Stimulated activated naive CD8-positive, alpha-beta T cell treated with anti-CD3 and anti-CD28 coated beads, Interleukin-15, Interleukin-2, amounts not matched to agents 100 U/mL and 50 U/mL, for 24 hours (primary cell): ENCODE measurements around the gene ZNF808.
"Not testable (repeated sequence)": the region's sequence is repeated elsewhere in the genome, so short reads cannot be mapped to it uniquely, and the experiment has no call there.

Experiments used
- ATAC-seq: fragments of 150-1000 bp; cut with Tn5 transposase; one replicate; pipeline ENCODE4 v1.10.0; 2021
- DNase-seq: peaks from one replicate; pipeline ENCODE4 v3.0.0; 2021

ZNF808 gene

DNA sequence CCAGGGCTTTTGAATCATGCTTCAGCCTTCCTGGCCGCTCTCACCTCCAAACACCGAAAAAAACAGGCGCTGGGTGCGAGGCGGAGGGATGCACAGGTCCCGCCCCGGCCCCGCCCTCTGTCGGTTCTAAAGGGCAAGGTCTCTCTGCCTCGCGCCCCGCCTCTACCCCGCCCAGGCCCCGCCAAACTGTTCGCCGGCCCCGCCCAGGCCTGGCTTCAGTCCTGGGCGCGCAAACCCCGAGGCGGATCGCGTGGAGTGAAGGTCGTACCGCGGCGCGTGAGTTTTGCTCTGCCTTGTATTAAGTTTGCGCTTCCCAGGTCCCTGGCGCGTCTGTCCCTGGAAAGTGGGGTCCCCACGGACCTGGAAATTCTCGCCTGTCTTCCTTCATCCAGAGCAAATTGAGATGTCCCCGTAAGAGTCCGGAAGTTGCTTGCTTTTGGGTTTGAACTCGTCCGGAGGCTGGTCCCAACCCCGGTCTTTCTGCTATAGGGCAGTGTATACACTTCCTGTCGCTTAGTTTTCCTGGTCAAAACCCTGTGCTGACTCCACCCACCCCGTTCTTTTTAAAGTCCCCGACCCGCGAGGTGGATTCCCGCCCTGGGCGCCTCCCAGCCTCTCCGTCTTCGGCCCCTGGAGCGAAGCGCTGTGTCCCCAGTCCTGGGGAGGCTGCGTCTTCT lies 8.4 kb downstream of the ZNF808 start:
- DNase-seq (peak; percentile 93), ATAC-seq (peak; percentile 98)

DNA sequence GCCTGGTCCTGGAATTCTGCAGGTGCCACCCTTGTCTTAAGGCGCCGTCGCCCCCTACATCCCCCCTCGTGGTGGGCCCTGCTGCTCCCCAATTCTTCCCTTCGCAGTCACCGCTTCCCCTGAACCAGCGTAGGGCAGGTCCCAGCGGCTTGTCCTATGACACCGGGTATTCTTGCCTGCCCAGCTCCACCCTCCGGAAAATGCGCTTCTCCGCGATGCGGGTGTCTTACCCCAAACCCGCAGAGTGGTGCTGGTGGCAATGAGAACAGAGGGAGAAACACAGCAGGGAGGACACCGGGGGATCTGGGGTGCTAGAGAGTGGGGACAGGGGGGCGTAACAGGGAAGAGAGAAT lies 9.0 kb downstream of the ZNF808 start:
- DNase-seq (peak; percentile 61), ATAC-seq (peak; percentile 26)

DNA sequence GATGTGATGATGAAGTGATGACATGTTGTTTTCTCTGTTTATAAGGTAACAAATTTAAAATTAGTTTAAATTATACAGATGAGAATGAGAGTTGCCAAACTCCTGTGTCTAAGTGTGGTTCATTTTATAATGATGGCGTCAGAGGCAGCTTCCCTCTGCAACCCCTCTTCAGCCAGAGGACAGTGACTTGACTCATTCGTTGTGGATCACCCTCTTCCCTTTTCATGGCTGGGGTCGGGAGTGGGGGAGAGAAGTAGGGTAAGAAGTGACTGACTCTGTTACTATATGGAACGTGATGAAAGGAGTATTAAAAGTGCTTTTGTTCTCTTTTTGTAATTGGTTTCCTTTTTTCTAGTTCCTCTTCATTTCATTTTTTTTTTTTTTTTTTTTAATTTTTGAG lies 11.3 kb downstream of the ZNF808 start:
- ATAC-seq, DNase-seq: not testable (repeated sequence)

DNA sequence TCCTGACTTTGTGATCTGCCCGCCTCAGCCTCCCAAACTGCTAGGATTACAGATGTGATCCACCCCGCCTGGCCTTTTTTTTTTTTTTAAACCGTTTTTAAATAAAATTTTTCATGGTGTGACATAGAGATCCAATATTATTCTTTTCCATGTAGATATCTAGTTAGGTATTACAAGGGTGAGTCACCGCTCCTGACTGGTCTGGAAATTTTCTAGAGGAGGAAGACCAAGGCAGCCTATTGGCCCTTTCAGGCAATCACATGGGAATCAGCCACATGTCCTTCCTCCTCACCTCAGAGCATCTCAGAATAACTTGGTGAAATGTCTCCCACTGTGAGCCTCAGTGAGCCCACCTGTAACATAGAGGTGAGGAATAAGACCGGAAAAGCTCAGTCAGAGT lies 13.7 kb downstream of the ZNF808 start:
- not testable (repeated sequence) for ATAC-seq, DNase-seq

DNA sequence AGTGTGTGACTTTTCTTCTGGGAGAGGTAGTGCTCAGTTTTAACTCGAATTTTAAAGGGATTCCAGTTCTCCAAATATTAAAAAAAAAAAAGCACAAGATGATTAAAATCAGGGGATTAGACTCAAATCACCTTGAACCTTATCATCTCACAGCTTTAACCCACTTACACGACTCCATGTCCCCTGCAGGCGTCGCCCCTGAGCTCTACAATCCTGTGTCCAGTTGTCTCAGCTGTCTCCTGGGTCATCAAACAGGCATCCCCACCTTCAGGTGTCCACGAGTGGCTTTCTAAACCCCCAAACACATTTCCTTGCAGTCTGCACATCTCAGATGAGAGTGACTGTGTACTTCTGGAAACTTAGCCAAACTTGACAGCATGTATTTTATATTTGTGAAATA lies 14.1 kb downstream of the ZNF808 start:
- DNase-seq (no peak), ATAC-seq (no peak)

DNA sequence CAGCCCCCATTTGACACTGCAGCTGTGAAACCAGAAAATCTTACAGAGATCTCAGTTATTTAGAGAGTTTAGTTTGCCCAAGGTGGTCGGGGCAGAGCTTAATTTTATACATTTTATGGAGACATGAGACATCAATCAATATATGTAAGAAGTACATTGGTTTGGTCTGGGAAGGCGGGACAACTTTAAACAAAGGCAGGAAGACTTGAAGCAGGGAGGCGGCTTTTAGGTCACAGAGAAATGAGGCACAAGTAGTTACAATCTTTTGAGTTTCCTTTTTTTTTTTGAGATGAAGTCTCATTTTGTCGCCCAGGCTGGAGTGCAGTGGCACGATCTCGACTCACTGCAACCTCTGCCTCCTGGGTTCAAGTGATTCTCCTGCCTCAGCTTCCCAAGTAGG lies 15.1 kb downstream of the ZNF808 start:
- ATAC-seq = not testable (repeated sequence)

DNA sequence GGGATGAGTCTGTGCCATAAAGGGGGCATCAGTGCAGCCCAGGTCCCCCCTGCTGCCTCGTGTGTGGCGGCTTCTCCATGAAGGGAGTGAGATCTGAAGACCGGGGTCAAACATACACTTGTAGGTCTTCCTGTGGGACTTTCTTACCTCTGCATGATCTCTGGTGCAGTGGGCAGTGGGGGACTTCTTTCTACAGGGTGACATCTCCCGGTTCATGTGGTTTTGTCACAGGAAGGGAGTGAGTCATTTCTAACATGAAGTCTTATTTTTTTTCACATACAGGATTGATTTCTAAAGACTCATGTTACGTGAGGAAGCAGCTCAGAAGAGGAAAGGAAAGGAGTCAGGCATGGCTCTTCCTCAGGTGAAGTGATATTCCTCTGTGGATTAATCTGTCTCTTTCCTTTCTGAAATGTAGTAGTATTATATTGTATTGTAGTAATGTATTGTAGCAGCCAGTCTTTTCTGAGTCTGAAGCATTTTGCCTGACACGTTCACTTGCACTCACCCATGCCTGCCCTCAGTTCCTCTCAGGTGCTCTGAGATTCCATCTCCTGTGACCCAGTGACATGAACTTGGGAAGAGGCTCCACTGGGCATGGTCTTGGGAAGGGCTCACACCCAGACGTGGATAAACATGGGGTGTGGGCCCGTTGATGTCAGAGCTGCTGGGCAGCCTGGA lies 15.7 kb downstream of the ZNF808 start:
- DNase-seq = peak; percentile 28

More for the DNA sequence above, 15.1 kb downstream of the ZNF808 start:
- DNase-seq = not testable (repeated sequence)

DNA sequence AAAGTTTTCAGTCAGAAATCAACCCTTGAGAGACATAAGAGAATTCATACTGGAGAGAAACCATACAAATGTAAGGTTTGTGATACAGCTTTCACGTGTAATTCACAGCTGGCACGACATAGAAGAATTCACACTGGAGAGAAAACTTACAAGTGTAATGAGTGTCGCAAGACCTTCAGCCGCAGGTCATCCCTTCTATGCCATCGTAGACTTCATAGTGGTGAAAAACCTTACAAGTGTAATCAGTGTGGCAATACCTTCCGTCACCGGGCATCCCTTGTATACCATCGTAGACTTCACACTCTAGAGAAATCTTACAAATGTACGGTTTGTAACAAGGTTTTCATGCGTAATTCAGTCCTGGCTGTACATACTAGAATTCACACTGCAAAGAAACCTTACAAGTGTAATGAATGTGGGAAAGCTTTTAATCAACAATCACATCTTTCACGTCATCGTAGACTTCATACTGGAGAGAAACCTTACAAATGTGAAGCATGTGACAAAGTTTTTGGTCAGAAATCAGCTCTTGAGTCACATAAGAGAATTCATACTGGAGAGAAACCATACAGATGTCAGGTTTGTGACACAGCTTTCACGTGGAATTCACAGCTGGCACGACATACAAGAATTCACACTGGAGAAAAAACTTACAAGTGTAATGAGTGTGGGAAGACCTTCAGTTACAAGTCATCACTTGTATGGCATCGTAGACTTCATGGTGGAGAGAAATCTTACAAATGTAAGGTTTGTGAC lies 26.9 kb downstream of the ZNF808 start:
- ATAC-seq = no peak
- no peak for DNase-seq

More for the DNA sequence above, 15.7 kb downstream of the ZNF808 start:
- peak; percentile 86 for ATAC-seq

DNA sequence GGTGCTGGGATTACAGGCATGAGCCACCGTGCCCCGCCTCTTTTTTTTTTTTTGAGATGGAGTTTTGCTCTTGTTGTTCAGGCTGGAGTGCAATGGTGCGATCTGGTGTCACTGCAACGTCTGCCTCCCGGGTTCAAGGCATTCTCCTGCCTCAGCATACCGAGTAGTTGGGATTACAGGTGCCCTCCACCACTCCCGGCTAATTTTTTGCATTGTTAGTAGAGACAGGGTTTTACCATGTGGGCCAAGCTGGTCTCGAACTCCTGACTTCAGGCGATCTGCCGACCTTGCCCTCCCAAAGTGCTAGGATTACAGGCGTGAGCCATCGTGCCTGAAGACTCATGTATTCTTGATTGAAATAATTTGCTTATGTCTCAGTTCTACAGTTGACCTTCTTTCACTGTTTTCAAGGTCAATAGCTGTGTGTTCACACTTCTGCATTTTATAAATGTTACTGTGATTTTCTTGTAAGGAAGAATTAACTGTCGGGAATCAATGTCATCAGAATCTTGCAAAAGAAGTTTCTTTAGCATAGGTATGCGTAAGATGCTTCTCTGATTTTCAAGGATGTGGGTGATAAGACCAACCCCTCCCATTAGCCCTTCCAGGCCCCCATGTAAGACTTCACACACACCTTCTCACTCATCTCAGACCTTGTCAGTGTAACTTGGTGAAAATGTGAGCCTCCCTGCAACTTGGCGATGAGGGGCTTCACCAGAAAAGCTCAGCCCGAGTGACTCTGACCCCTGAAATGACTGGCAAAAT lies 29.9 kb downstream of the ZNF808 start:
- ATAC-seq (no peak), DNase-seq (no peak)

DNA sequence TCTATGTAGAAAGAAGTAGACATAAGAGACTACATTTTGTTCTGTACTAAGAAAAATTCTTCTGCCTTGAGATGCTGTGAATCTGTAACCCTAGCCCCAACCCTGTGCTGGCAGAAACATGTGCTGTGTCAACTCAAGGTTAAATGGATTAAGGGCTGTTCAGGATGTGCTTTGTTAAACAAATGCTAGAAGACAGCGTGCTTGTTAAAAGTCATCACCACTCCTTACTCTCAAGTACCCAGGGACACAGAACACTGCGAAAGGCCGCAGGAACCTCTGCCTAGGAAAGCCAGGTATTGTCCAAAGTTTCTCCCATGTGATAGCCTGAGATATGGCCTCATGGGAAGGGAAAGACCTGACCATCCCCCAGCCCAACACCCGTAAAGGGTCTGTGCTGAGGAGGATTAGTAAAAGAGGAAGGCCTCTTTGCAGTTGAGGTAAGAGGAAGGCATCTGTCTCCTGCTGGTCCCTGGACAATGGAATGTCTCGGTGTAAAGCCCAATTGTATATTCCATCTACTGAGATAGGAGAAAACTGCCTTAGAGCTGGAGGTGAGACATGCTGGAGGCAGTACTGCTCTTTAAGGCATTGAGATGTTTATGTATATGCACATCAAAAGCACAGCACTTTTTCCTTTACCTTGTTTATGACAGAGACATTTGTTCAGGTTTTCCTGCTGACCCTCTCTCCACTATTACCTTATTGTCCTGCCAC lies 31.4 kb downstream of the ZNF808 start:
- not testable (repeated sequence) for ATAC-seq, DNase-seq

DNA sequence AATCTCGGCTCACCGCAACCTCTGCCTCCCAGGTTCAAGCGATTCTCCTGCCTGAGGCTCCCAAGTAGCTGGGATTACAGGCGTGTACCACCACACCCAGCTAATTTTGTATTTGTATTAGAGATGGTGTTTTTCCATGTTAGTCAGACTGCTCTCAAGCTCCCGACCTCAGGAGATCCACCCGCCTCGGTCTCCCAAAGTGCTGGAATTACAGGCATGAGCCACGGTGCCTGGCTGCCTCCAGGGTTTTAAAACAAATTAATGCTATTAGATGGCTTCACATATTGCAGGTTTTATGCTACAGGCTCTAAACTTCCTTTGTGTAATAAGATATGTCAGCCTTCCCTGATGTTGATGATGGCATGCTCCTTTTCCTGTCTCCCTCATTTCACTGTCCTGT lies 34.1 kb downstream of the ZNF808 start:
- not testable (repeated sequence) for DNase-seq, ATAC-seq

DNA sequence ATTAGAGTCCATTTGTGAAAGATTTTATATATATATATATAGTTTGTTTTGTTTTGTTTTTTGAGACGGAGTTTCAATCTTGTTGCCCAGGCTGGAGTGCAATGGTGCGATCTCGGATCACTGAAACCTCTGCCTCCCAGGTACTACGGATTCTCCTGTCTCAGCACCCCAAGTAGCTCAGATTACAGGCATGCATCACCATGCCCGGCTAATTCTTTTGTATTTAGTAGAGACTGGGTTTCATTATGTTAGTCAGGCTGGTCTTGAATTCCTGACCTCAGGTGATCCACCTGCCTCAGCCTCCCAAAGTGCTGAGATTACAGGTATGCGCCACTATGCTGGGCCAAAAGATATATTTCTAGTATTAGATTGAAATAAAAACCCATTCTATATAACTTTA lies 38.7 kb downstream of the ZNF808 start:
- DNase-seq (no peak), ATAC-seq (no peak)

DNA sequence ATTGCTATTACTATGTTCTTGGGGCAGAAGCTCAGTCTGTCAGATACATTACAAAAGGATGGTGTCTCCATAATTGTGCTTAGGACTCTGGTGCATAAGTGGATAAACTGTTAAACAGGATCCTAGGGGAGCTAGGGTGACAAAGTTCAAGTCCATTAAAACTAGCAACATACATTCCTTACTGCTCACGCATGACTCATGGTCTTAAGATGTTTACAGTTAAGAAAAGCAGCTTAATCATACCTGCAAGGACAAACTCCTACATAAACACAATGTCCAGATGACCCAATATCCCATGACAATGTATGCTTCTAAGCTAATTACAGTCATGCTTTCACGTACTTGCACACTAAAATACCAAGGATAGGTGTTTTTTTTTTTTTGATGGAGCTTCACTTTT lies 39.1 kb downstream of the ZNF808 start:
- DNase-seq (no peak), ATAC-seq (no peak)

DNA sequence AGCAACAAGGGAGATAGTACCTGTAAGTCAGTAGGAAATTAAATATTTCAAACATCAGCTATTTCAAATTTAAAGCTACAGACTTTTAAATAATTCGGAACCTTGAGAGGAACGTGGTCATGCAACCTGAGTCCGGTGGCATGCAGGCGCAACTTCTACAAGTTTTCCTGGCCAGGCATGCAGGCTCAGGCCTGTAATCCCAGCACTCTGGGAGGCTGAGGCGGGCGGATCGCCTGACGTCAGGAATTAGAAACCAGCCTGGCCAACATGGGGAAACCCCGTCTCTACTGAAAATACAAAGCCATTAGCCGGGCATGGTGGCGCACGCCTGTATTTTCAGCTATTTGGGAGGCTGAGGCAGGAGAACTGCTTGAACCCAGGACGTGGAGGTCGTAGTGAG lies 40.5 kb downstream of the ZNF808 start:
- DNase-seq (no peak), ATAC-seq (no peak)

DNA sequence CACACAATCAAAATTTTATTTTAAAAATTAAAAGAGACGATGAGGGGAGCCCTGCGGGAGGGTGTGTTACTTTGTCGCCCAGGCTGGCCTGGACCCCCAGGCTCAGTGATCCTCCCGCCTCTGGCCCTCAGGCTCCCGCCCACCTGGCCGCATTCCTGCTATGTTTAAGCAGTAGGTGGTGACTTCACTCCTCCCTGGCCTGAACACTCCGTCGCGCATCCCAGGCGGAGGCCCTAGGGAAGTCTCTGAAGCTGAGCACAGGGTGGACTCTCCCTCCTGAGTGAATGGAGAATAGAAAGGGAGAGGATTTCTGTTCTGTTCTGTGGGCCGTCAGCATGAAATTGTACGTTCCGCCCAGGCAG lies 42.2 kb downstream of the ZNF808 start:
- ATAC-seq = not testable (repeated sequence)
- DNase-seq = peak; percentile 13

DNA sequence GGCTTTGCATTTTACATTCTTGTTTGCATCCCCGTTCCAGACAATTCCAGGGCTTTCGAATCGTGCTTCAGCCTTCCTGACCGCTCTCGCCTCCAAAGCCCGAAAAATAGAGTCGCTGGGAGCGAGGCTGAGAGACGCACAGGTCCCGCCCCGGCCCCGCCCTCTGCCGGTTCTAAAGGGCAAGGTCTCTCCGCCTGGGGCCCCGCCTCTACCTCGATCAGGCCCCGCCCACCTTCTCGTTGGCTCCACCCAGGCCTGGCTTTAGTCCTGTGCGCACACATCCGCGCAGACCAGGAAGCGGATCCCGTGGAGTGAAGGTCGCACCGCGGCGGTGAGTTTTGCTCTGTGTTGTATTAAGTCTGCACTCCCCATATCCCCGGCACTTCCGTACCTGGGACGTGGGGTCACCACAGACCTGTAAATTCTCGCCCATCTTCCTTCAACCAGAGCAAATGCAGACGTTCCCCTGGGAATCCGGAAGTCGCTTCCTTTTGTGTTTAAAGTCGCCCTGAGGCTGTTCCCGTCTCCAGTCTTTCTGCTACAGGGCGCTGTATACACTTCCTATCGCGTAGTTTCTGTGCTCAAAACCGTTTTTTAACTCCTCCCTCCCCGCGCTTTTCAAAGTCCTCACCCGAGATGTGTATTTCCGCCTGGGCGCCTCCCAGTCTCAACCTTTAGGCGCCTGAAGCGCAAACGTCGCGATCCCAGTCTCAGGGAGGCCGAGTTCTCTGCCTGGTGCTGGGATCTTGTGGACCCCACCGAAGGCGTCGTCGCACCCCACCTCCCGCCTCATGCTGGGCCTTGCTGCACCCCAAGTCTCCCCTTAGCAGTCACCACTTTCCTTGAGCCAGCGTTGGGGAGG lies 42.8 kb downstream of the ZNF808 start, which contains the start of gene ZNF701:
ZNF701 (plus strand) TSS at position 288 of the 862 bp plus-strand sequence. CDS start 3,861 bp downstream, outside the sequence.
- peak; percentile 96 for DNase-seq

DNA sequence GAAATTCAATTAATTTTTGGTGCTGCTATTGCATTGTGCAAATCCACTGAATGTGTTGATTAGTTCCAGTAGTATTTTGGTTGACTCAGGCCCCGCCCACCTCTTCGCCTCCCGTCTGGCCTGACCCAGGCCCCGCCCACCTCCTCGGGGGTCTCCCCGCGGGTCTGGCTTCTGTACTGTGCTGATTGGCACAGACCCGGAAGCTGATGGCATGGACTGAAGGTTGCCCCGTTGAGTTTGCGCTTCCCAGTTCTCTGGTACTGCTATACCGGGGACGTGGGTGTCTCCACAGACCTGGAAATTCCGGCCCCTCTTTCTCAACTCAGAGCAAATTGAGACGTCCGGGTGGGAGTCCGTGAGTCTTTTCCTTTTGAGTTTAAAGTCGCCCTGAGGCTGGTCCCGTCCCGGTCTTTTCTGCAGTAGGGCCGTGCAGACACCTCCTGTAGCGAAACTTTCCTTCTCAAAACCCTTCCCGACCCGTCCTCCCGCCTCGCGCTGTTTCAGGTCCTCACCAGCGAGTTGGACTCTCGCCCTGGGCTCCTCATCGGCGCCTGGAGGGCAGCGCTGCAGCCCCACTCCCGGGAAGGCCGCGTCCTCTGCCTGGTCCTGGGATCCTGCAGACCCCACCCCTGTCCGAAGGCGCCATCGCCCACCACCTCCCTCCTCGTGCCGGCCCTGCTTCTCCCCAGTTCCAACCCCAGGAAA lies 57.4 kb downstream of the ZNF808 start:
- DNase-seq (no peak), ATAC-seq (no peak)

More for the DNA sequence above, 42.8 kb downstream of the ZNF808 start, which contains the start of gene ZNF701:
- peak; percentile 99 for ATAC-seq

DNA sequence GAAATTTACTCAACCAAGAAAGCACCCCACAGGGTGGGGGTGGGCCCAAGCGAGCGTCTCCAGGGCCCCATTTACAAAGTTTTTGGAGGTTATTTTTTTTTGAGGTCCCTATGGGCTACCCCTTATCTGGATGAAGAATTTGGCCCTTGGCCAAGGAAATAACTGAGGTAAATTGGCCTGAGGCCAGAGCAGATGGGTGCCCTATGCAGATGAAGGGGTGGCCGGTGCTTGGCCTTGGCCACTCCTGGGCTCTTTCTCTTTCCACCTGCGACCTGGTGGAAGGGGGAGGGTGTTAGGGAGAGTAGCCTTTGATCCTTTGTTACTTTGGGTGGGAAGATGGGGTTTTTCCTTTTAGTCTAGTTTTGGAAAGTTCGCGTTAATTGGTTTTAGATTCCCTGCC lies 58.1 kb downstream of the ZNF808 start:
- DNase-seq (no peak), ATAC-seq (no peak)

DNA sequence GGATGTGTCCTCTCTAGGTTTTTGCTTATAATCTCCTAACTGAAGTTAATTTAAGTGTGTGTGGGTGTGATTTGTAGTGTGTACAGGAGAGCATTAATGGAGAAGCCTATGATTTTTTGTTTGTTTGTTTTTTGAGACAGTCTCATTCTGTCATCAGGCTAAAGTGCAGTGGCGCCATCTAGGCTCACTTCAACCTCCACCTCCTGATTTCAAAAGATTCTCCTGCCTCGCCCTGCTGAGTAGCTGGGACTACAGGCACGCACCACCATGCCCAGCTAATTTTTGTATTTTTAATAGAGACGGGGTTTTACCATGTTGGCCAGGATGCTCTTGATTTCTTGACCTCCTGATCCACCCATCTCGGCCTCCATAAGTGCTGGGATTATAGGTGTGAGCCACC lies 63.3 kb downstream of the ZNF808 start:
- ATAC-seq = no peak

DNA sequence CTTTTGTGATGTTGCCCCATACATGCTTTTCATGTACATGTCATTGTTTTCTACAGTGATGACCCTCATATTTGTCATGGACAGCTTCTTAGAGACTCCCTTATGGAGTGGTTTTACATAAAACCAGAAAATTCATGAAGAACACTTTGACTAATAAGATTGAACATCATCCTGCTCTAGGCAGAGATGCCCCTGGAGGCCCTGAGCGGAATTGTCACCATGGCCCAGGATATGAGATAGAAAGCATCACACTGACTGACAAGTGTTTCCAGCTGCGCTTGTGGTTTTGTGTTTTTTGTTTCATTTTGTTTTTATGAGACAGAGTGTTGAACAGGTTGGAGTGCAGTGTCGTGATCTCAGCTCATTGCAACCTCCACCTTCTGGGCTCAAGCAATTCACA lies 64.8 kb downstream of the ZNF808 start:
- no peak for DNase-seq
- peak; percentile 46 for ATAC-seq

More for the DNA sequence above, 63.3 kb downstream of the ZNF808 start:
- no peak for DNase-seq
